ENCODE data around the gene SLC48A1.
"Not testable (repeated sequence)": the region's sequence is repeated elsewhere in the genome, so short reads cannot be mapped to it uniquely, and the experiment has no call there.

SLC48A1 gene

DNA sequence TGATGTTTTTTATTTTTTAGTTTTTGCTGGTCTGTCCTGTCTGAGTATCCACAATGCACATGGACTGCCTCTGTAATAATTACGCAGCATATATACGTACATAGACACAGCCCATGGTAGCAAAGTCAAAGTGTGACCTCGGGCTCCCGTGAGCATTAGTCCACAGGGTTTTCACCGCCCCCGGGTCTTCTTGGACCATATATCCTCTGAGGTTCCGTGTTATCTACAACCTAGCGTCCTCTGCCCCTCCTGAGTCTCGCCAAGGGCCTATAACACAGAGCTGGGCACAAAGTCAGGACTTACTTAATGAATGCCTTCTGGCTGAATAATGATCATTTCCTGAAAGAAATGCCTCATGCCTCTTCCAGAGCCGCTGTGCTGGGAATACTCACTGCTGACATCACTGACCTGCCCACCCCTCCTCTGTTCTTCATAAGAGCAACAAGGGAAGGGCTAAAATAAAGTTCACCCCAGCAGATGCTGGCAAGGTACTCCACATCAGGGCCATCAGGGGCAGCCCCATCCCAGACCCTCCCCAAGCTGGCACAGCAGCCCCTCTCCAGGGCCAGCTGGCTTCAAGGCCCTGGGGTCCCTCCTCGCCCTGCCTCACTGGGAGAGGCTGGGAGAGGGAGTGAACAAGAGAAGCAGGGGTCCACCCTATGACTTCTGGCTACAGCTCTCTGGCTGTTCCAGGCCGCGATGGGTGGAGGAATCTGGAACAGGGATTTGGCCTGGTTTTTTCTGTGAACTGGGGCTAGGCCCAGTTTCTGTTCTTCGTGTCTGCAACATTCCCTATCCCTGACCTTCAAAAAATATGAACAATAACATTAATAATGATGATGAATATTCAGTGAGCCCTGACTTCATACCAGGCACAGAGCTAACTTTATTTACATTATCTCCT is 38.8 kb downstream of the SLC48A1 start:
- DNase-seq (ENCODE audit: low spot score): no peak

- DNase-seq (ENCODE audit: low spot score): peak; percentile 52
These were observed 39.9 kb downstream of the SLC48A1 start for GRCh38 chr12:47812797-47813510.

GRCh38 chr12:47813511-47814196 is 40.6 kb downstream of the SLC48A1 start:
- no peak for DNase-seq (ENCODE audit: low spot score)

DNA sequence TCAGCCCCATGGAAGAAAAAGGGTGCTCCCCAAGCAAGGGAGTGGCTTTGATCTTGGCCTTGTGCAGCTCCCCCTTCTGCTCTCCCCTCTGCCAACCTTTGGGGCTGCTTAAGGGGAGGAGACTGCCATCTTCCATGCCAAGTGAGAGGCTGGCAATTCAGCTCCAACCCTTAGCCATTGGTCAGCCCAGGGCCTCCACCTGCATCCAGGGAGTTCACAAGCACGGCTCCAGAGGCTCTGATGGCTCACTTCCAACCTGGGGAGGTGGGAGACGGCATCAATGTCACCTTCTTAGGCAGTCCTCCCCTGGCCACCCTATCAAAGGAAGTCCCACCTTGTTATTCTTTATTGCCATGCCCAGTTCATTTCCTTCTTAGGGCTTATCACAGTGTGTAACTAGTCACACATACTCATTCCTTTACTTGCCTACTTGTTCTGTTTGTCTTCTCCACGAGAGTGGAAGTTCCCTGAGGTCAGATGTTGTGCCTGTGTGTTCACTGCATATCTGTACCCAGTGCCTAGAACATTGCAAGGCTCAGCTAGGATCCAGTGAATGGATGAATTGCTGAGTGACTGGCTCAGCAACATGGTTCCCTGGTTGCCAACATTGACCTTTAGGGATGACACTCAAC is 41.6 kb downstream of the SLC48A1 start:
- no peak for DNase-seq (ENCODE audit: low spot score)

DNA sequence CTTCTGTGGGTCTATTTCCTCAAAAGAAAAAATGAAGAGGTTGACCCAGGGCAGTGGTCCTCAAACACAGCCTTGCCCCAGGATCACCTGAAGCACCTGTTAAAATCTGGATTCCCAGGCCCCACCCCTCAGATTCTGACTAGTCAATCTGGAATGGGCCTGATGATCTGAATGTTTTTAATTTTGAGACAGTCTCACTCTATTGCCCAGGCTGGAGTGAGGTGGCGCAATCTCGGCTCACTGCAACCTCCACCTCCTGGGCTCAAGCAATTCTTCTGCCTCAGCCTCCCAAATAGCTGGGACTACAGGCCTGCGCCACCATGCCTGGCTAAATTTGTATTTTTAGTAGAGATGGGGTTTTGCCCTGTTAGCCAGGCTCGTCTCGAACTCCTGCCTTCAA is 42.4 kb downstream of the SLC48A1 start:
- not testable (repeated sequence) for DNase-seq (ENCODE audit: low spot score)

GRCh38 chr12:47816403-47817271 is 43.6 kb downstream of the SLC48A1 start:
- no peak for DNase-seq (ENCODE audit: low spot score)

DNA sequence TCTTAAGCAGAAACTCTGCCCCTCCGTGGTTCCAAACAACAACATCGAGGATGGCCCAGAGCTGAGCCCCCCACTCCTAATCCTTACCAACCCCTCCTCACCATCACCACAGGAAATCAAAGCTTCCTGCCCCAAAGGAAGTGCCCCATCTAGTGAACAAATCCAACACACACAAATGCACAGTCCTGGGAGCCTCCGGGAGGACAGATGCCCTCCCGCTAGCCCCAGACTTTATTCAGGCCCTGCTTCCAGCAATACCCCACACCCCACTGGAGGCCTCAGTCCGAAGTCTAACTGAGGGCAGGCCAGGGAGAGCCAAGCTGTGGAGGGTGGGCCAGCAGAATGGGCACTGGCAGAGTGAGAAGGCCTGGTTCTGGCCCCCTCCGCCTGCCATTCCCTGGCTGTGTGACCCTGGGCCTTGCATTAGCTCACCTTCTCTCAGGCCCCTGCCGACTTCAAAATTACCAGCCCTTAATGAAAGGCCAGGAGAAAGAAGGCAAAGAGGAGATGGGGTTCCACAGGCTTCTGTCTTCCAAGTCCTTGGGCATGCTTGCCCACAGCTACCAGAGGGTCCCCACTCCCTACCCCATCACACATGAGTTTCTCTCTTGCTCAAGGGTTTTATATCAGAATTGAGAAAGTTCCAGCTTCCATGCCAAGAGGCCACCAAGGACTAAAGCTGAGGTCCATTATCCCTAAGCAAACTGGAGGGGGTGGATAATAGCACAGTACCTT is 44.4 kb downstream of the SLC48A1 start:
- no peak for DNase-seq (ENCODE audit: low spot score)

GRCh38 chr12:47818007-47818376 is 45.0 kb downstream of the SLC48A1 start:
- DNase-seq (ENCODE audit: low spot score): no peak

DNA sequence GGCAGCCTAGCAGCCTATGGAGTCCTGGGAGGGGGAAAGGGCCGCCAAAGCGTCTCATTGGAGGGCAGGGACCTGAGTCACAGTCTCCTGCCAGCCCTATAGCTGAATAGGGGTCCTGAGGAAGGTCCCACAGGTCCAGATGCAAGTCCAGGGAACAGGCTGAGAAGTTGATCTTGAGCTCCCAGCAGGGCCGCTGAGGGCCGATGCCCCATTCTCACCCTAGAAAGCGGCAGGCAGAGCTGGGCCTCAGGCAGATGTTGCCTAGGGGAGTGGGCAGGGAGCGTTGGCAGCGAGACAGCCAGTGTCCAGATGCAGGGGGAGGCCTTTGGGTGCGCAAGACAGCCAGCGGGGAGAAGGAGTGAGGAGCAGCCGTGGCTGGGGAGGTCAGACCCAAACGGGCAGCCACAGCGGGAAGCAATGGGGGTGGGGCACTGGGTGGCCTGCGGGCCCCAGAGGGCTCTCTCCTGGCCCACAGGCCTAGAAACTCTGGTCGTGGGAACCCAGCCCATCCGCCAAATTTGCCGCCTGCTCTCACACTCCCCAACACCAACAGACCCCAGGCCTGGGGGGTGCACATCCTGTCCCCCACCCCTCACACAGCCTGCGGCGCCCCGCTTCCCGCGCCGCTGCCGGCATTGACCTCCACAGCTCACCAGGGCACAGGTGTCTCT is 45.6 kb downstream of the SLC48A1 start:
- DNase-seq (ENCODE audit: low spot score): no peak

DNA sequence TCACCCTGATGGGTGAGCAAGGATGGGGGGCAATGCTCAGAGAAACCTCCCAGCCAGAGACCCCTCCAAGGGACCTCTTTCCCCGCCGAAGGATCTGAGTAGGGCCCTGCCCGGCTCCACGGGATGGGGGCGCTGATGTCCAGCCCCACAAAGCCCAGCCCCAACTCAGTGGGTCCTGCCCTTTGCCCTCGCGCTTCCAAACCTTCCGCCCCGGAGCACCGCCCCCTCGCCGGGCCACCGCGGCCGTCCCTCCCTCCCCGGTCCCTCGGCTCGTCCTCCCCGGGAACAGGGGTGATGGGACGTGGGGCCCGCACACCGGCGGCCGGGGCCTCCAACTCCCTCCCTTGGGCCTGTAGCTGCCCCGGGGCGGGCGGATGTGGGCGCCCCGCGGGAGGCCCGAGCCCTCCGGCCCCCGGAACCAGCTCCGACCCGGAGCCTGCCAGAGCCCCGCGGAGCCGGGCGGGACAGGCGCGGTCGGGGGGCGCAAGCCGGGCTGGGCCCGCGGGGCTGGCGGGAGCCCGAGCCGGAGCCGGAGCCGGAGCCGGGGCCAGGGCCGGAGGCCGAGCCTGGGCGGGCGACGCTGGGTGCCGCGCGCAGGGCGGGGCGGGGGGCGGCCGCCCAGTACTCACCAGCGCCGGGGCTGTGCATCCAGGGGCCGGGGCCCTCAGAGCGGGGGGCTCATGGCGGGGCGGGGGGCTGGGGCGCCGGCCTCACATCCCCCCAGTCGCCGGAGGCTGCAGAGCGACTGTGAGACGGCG is 46.3 kb downstream of the SLC48A1 start:
- no peak for DNase-seq (ENCODE audit: low spot score)

GRCh38 chr12:47819896-47820630 is 47.0 kb downstream of the SLC48A1 start, which contains the start of gene HDAC7:
Gene HDAC7 (minus strand): TSS chr12:47819903. CDS start chr12:47819785, 118 bp downstream.
- DNase-seq (ENCODE audit: low spot score): peak; percentile 81

- DNase-seq (ENCODE audit: low spot score): no peak
These were observed 47.8 kb downstream of the SLC48A1 start for GRCh38 chr12:47820631-47821345.

- DNase-seq (ENCODE audit: low spot score): no peak
These were observed 48.3 kb downstream of the SLC48A1 start for GRCh38 chr12:47821346-47821706.

- no peak for DNase-seq (ENCODE audit: low spot score)
These were observed 49.4 kb downstream of the SLC48A1 start for GRCh38 chr12:47822401-47822800.

DNA sequence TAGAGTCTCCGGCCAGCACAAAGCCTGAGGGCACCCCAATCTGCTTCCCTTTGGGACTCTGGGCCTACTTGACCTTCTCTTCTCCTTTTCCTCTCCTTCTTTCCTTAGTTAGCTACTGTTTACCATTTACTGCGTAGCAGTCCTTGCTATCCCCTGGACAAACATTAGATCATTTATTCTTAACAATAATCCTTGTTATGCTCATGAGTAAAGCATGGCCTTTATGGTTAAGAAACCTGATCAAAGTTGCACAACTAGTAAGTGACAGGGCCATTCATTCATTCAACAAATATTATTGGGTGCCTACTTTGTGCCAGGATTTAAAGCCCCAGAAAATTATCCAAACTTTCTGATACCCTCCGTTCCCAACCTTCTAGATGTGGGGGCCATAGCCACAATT is 49.8 kb downstream of the SLC48A1 start:
- no peak for DNase-seq (ENCODE audit: low spot score)

GRCh38 chr12:47823422-47824086 is 50.5 kb downstream of the SLC48A1 start:
- DNase-seq (ENCODE audit: low spot score): no peak

DNA sequence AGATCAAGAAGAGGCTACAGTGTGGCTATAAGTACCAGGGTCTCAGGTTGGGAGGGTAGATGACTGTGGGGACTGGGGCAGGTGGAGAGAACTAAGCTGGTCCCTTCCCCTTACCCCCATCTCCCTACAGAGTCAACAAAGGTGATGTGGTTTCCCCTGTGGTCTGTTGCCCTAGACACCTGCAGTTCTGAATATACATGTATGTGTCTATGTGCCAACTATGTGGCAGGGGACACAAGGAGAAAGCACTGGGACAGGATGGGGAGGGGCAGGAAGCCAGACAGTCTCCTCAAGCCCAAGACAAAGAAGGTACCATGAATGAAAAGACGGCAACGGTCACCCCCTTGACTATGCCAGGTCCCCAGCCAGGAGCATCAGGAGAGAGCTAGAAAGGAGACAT is 51.2 kb downstream of the SLC48A1 start:
- DNase-seq (ENCODE audit: low spot score): no peak
